Measurements from ENCODE around the gene GABRR2. TPM values are rescaled to one million over a fixed set of nuclear protein-coding genes. Genes with fewer than 3 reads are reported as not detected.
A peak's percentile ranks its signal among the peaks of the same experiment; 100 is the strongest.
"Not testable (repeated sequence)": the region's sequence is repeated elsewhere in the genome, so short reads cannot be mapped to it uniquely, and the experiment has no call there.

GABRR2 gene
- total RNA-seq, 1 donor from 2014 or later, result 0.87 TPM

- no peaks in the 10 kb centered on the region for H3K36me3 Mint-ChIP-seq
- no peaks in the 10 kb centered on the region for H3K27me3 Mint-ChIP-seq (ENCODE audit: low read depth)
- TF ChIP-seq CTCF (IDR thresholded peaks at IDR 0.05; ENCODE audit: unreplicated experiment), result no peak
- peak overlapping the region; percentile 93 for H3K27ac Mint-ChIP-seq
- peaks cover 22% of the 10 kb centered on the region for H3K4me1 Mint-ChIP-seq
- H3K9me3 Mint-ChIP-seq, result no peaks in the 10 kb centered on the region
- no peak for DNase-seq (ENCODE audit: low spot score in 2 of 2, unreplicated experiment in 2 of 2)
- H3K4me3 Mint-ChIP-seq, result no peak overlapping the region
These were observed 17.3 kb downstream of the GABRR2 start for GRCh38 chr6:89297695-89298351.

DNA sequence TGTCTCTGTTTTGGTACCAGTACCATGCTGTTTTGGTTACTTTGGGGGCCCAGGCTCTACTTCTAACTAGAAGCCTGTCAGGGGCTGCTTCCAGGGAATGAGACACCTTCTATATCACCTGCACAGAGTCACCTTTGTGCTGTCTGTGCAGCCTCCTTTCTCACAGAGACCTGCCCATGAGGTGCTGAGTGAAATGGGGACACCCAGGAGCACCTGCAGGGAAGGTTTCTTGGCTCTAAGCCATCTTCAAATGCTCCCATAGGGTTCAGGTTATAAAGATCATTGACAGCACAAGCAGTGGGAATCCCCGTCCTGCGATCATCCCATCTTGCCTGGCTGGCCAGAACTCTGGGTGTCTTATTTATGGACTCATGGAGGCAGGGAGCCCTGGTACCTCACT lies 19.1 kb downstream of the GABRR2 start:
- peaks cover 22% of the 10 kb centered on the region for H3K4me1 Mint-ChIP-seq
- H3K4me3 Mint-ChIP-seq, result no peak overlapping the region
- no peak for DNase-seq (ENCODE audit: low spot score in 2 of 2, unreplicated experiment in 2 of 2)
- no peaks in the 10 kb centered on the region for H3K36me3 Mint-ChIP-seq
- no peaks in the 10 kb centered on the region for H3K9me3 Mint-ChIP-seq
- H3K27ac Mint-ChIP-seq, result no peak overlapping the region
- H3K27me3 Mint-ChIP-seq (ENCODE audit: low read depth), result no peaks in the 10 kb centered on the region
- no peak for TF ChIP-seq CTCF (IDR thresholded peaks at IDR 0.05; ENCODE audit: unreplicated experiment)

DNA sequence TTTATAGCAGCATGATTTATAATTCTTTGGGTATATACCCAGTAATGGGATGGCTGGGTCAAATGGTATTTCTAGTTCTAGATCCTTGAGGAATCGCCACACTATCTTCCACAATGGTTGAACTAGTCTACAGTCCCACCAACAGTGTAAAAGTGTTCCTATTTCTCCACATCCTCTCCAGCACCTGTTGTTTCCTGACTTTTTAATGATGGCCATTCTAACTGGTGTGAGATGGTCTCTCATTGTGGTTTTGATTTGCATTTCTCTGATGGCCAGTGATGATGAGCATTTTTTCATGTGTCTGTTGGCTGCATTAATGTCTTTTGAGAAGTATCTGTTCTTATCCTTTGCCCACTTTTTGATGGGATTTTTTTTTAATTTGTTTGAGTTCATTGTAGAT lies 20.0 kb downstream of the GABRR2 start:
- not testable (repeated sequence) for H3K36me3 Mint-ChIP-seq
- peaks cover 22% of the 10 kb centered on the region for H3K4me1 Mint-ChIP-seq

GRCh38 chr6:89291256-89291819 lies 23.8 kb downstream of the GABRR2 start:
- no peak overlapping the region for H3K4me3 Mint-ChIP-seq
- no peaks in the 10 kb centered on the region for H3K27me3 Mint-ChIP-seq (ENCODE audit: low read depth)
- H3K9me3 Mint-ChIP-seq, result no peaks in the 10 kb centered on the region
- no peak for DNase-seq (ENCODE audit: low spot score in 2 of 2, unreplicated experiment in 2 of 2)
- no peak overlapping the region for H3K27ac Mint-ChIP-seq
- no peaks in the 10 kb centered on the region for H3K36me3 Mint-ChIP-seq
- no peak for TF ChIP-seq CTCF (IDR thresholded peaks at IDR 0.05; ENCODE audit: unreplicated experiment)
- H3K4me1 Mint-ChIP-seq, result no peaks in the 10 kb centered on the region

More for the DNA sequence above, 20.0 kb downstream of the GABRR2 start:
- not testable (repeated sequence) for H3K4me3 Mint-ChIP-seq; H3K27ac Mint-ChIP-seq; DNase-seq (ENCODE audit: low spot score in 2 of 2, unreplicated experiment in 2 of 2); H3K27me3 Mint-ChIP-seq (ENCODE audit: low read depth); H3K9me3 Mint-ChIP-seq

DNA sequence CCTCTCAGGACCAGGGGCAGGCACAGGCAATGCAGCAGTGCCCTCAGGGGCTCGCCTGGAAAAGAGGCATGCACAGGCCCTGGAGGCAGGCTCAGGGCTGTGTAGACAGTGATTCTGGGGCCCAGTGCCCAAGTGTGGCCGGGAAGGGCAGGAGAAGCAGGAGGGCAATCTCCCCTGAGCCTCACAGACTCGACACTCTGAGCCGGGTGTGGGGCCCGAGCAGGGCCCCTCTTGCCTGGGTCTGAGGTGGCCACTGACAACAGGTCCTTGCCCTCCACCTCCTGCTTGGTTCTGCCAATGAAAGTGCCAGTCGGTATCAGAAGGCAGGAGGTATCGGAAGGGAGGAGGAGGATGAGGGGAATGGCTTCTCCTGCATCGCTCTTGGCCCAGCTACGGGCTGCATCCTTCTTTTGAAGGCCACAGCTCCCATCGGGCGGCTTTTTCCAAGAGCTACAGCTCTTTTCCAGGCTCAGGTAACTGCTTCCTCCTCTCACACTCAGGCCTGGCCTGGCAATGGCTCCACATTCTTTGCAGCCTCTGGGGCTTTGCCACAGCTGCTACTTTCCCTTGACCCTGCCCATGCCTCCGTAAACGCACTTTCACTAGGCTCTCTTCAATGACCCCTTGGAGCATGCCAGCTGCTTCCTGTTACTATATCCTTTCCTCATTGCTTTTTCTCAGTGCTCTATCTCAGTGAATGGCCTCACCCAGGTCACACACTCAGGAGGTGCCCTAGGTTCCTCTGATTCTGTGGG lies 24.5 kb downstream of the GABRR2 start:
- DNase-seq (ENCODE audit: low spot score in 2 of 2, unreplicated experiment in 2 of 2), result no peak
- H3K9me3 Mint-ChIP-seq, result no peaks in the 10 kb centered on the region
- no peaks in the 10 kb centered on the region for H3K36me3 Mint-ChIP-seq
- no peak overlapping the region for H3K4me3 Mint-ChIP-seq
- no peak overlapping the region for H3K27ac Mint-ChIP-seq
- no peaks in the 10 kb centered on the region for H3K27me3 Mint-ChIP-seq (ENCODE audit: low read depth)
- no peaks in the 10 kb centered on the region for H3K4me1 Mint-ChIP-seq
- TF ChIP-seq CTCF (IDR thresholded peaks at IDR 0.05; ENCODE audit: unreplicated experiment), result no peak

DNA sequence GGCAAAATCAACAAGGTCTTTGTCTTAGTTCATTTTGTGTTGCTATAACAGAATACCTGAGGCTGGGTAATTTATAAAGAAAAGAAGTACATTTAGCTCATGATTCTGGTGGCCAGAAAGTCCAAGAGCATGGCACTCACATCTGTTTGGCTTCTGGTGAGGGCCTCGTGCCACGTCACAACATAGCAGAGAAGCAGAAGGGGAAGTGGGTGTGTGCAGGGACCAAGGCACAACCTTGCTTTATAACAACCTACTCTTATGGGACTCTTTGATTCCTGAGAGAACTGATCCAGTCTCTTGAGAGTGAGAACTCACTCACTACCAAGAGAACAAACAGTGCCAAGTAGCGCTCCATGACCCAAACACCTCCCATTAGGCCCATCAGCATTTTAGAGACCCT lies 25.4 kb downstream of the GABRR2 start:
- Mint-ChIP-seq H3K27ac (no peak overlapping the region), H3K4me1 (no peaks in the 10 kb centered on the region), H3K36me3 (no peaks in the 10 kb centered on the region), H3K9me3 (no peaks in the 10 kb centered on the region), H3K27me3 (ENCODE audit: low read depth) (no peaks in the 10 kb centered on the region), H3K4me3 (no peak overlapping the region)
- no peak for DNase-seq (ENCODE audit: low spot score in 2 of 2, unreplicated experiment in 2 of 2)
- no peak for TF ChIP-seq CTCF (IDR thresholded peaks at IDR 0.05; ENCODE audit: unreplicated experiment)

Data from mesothelial cell of epicardium (in vitro differentiated cells).